Stimulated activated CD4-positive, alpha-beta T cell treated with anti-CD3 and anti-CD28 coated beads, TNF-alpha, amount 100 ng/mL, for 1 hour (primary cell): ENCODE results near the gene KANSL1.
"Not testable (repeated sequence)": the region's sequence is repeated elsewhere in the genome, so short reads cannot be mapped to it uniquely, and the experiment has no call there.

Source experiments
- DNase-seq, 3 donors: peaks; one replicate each; pipeline ENCODE4 v3.0.0-alpha.2; 2020; ENCODE audit warnings: low read depth in 3 of 3, low spot score in 1 of 3

The KANSL1 gene

DNA sequence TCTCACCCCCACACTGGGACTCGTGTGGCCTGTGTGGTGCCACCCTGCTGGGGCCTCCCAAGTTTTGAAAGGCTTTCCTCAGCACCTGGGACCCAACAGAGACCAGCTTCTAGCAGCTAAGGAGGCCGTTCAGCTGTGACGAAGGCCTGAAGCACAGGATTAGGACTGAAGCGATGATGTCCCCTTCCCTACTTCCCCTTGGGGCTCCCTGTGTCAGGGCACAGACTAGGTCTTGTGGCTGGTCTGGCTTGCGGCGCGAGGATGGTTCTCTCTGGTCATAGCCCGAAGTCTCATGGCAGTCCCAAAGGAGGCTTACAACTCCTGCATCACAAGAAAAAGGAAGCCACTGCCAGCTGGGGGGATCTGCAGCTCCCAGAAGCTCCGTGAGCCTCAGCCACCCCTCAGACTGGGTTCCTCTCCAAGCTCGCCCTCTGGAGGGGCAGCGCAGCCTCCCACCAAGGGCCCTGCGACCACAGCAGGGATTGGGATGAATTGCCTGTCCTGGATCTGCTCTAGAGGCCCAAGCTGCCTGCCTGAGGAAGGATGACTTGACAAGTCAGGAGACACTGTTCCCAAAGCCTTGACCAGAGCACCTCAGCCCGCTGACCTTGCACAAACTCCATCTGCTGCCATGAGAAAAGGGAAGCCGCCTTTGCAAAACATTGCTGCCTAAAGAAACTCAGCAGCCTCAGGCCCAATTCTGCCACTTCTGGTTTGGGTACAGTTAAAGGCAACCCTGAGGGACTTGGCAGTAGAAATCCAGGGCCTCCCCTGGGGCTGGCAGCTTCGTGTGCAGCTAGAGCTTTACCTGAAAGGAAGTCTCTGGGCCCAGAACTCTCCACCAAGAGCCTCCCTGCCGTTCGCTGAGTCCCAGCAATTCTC, 166.8 kb downstream of the KANSL1 start:
- DNase-seq: no peak

DNA sequence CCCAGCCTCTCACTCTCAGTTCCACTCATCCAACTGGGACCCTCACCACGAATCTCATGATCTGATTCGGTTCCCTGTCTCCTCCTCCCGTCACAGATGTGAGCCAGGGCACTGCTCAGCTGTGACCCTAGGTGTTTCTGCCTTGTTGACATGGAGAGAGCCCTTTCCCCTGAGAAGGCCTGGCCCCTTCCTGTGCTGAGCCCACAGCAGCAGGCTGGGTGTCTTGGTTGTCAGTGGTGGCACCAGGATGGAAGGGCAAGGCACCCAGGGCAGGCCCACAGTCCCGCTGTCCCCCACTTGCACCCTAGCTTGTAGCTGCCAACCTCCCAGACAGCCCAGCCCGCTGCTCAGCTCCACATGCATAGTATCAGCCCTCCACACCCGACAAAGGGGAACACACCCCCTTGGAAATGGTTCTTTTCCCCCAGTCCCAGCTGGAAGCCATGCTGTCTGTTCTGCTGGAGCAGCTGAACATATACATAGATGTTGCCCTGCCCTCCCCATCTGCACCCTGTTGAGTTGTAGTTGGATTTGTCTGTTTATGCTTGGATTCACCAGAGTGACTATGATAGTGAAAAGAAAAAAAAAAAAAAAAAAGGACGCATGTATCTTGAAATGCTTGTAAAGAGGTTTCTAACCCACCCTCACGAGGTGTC, 167.6 kb downstream of the KANSL1 start:
- DNase-seq: no peak

DNA sequence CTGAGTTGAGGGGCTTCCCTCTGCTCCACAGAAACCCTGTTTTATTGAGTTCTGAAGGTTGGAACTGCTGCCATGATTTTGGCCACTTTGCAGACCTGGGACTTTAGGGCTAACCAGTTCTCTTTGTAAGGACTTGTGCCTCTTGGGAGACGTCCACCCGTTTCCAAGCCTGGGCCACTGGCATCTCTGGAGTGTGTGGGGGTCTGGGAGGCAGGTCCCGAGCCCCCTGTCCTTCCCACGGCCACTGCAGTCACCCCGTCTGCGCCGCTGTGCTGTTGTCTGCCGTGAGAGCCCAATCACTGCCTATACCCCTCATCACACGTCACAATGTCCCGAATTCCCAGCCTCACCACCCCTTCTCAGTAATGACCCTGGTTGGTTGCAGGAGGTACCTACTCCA, 168.2 kb downstream of the KANSL1 start:
- no peak for DNase-seq

DNA sequence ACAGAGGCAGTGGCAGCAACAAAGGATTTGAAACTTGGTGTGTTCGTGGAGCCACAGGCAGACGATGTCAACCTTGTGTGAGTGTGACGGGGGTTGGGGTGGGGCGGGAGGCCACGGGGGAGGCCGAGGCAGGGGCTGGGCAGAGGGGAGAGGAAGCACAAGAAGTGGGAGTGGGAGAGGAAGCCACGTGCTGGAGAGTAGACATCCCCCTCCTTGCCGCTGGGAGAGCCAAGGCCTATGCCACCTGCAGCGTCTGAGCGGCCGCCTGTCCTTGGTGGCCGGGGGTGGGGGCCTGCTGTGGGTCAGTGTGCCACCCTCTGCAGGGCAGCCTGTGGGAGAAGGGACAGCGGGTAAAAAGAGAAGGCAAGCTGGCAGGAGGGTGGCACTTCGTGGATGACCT, 168.6 kb downstream of the KANSL1 start:
- DNase-seq: no peak

DNA sequence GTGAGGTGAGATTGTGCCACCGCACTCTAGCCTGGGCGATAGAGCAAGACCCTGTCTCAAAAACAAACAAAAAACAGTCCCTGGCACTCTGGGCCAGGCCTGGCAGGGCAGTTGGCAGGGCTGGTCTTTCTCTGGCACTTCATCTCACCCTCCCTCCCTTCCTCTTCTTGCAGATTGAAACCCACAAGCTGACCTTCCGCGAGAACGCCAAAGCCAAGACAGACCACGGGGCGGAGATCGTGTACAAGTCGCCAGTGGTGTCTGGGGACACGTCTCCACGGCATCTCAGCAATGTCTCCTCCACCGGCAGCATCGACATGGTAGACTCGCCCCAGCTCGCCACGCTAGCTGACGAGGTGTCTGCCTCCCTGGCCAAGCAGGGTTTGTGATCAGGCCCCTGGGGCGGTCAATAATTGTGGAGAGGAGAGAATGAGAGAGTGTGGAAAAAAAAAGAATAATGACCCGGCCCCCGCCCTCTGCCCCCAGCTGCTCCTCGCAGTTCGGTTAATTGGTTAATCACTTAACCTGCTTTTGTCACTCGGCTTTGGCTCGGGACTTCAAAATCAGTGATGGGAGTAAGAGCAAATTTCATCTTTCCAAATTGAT, 169.3 kb downstream of the KANSL1 start:
- no peak for DNase-seq

DNA sequence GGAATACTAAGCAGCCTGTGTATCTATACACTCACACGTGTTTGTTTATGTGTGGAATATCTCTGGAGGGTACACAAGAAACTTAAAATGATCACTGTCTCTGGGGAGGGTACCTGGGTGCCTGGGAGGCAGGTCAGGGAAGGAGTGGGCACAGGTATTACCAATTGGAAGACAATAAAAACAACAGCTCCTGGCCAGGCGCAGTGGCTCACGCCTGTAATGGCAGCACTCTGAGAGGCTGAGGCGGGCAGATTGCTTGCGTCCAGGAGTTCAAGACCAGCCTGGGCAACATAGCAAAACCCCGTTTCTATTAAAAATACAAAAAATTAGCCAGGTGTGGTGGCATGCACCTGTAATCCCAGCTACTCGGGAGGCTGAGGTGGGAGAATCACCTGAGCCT, 169.9 kb downstream of the KANSL1 start:
- DNase-seq: not testable (repeated sequence)

DNA sequence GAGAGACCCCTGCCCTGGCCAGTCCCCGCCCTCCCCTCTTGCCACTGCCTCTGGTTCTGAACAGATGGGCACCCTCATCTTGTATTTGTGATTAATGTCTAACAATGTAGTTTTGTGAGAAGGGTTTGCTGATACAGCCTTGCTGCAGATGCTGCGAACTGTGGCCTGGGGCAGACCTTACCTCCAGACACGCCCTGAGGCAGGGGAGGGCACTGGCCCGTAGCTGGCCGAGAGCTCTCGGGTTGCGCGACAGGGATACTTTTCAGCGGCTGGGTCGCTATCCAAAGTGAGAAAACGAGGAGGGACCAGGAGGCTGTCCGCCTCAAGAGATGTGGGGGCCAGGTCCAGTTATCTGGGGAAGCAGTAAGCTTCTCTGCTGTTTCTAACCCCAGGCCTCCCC, 172.2 kb downstream of the KANSL1 start:
- no peak for DNase-seq

DNA sequence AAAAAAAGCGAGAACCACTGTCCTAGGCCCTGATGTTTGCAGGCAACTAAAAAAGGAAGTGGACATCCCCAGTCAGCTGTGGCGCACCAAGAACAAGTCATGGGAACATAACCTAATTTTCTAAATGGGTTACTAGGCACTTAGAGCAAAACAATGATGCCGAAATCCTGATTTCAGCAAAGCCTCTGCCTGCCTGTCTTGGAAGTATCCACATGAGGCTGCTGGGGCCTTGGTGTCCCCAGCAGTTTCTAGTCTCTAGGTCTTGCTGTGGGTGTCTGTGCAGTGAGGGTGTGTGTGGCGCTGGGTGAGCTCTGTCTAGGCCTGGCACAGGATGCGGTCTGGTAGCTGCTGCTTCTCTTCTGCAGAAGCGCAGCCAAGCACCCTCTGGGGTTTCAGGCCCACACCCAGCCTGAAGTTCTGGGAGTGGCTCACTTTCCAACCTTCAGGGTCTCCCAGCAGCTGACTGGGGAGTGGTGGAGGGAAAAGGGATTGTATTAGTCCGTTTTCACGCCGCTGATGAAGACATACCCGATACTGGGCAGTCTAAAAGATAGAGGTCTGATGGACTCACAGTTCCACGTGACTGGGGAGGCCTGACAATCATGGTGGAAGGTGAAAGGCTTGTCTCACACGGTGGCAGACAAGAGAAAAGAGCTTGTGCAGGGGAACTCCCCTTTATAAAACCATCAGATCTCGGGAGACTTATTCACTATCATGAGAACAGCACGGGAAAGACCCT, 173.0 kb downstream of the KANSL1 start:
- DNase-seq: peak; percentile 7 to 37 (median 12)

DNA sequence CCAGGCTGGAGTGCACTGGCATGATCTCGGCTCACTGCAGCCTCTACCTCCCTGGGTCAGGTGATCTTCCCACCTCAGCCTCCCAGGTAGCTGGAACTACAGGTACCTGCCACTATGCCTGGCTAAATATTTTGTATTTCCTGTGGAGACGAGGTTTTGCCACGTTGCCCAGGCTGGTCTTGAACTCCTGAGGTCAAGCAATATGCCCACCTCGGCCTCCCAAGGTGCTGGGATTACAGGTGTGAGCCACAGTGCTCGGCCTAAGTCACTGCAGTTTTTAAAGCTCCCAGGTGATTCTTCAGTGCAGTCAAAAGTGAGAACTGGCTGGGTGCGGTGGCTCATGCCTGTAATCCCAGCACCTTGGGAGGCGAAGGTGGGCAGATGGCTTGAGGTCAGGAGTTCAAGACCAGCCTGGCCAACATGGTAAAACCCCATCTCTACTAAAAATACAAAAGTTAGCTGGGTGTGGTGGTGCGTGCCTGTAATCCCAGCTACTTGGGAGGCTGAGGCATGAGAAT, 173.8 kb downstream of the KANSL1 start:
- DNase-seq: not testable (repeated sequence)

DNA sequence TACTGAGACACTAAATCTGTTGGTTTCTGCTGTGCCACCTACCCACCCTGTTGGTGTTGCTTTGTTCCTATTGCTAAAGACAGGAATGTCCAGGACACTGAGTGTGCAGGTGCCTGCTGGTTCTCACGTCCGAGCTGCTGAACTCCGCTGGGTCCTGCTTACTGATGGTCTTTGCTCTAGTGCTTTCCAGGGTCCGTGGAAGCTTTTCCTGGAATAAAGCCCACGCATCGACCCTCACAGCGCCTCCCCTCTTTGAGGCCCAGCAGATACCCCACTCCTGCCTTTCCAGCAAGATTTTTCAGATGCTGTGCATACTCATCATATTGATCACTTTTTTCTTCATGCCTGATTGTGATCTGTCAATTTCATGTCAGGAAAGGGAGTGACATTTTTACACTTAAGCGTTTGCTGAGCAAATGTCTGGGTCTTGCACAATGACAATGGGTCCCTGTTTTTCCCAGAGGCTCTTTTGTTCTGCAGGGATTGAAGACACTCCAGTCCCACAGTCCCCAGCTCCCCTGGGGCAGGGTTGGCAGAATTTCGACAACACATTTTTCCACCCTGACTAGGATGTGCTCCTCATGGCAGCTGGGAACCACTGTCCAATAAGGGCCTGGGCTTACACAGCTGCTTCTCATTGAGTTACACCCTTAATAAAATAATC, 179.6 kb downstream of the KANSL1 start:
- no peak for DNase-seq

DNA sequence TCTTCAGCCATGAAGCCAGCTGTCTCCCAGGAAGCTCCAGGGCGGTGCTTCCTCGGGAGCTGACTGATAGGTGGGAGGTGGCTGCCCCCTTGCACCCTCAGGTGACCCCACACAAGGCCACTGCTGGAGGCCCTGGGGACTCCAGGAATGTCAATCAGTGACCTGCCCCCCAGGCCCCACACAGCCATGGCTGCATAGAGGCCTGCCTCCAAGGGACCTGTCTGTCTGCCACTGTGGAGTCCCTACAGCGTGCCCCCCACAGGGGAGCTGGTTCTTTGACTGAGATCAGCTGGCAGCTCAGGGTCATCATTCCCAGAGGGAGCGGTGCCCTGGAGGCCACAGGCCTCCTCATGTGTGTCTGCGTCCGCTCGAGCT, 180.1 kb downstream of the KANSL1 start:
- DNase-seq: no peak

DNA sequence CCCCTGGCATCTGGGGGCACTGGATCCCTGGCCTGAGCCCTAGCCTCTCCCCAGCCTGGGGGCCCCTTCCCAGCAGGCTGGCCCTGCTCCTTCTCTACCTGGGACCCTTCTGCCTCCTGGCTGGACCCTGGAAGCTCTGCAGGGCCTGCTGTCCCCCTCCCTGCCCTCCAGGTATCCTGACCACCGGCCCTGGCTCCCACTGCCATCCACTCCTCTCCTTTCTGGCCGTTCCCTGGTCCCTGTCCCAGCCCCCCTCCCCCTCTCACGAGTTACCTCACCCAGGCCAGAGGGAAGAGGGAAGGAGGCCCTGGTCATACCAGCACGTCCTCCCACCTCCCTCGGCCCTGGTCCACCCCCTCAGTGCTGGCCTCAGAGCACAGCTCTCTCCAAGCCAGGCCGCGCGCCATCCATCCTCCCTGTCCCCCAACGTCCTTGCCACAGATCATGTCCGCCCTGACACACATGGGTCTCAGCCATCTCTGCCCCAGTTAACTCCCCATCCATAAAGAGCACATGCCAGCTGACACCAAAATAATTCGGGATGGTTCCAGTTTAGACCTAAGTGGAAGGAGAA, 180.6 kb downstream of the KANSL1 start:
- DNase-seq: no peak

DNA sequence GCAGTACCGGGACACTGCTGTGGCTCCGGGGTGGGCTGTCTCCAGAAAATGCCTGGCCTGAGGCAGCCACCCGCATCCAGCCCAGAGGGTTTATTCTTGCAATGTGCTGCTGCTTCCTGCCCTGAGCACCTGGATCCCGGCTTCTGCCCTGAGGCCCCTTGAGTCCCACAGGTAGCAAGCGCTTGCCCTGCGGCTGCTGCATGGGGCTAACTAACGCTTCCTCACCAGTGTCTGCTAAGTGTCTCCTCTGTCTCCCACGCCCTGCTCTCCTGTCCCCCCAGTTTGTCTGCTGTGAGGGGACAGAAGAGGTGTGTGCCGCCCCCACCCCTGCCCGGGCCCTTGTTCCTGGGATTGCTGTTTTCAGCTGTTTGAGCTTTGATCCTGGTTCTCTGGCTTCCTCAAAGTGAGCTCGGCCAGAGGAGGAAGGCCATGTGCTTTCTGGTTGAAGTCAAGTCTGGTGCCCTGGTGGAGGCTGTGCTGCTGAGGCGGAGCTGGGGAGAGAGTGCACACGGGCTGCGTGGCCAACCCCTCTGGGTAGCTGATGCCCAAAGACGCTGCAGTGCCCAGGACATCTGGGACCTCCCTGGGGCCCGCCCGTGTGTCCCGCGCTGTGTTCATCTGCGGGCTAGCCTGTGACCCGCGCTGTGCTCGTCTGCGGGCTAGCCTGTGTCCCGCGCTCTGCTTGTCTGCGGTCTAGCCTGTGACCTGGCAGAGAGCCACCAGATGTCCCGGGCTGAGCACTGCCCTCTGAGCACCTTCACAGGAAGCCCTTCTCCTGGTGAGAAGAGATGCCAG, 181.3 kb downstream of the KANSL1 start:
- DNase-seq: no peak

DNA sequence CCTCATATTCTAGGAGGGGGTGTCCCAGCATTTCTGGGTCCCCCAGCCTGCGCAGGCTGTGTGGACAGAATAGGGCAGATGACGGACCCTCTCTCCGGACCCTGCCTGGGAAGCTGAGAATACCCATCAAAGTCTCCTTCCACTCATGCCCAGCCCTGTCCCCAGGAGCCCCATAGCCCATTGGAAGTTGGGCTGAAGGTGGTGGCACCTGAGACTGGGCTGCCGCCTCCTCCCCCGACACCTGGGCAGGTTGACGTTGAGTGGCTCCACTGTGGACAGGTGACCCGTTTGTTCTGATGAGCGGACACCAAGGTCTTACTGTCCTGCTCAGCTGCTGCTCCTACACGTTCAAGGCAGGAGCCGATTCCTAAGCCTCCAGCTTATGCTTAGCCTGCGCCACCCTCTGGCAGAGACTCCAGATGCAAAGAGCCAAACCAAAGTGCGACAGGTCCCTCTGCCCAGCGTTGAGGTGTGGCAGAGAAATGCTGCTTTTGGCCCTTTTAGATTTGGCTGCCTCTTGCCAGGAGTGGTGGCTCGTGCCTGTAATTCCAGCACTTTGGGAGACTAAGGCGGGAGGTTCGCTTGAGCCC, 182.5 kb downstream of the KANSL1 start:
- DNase-seq: no peak

DNA sequence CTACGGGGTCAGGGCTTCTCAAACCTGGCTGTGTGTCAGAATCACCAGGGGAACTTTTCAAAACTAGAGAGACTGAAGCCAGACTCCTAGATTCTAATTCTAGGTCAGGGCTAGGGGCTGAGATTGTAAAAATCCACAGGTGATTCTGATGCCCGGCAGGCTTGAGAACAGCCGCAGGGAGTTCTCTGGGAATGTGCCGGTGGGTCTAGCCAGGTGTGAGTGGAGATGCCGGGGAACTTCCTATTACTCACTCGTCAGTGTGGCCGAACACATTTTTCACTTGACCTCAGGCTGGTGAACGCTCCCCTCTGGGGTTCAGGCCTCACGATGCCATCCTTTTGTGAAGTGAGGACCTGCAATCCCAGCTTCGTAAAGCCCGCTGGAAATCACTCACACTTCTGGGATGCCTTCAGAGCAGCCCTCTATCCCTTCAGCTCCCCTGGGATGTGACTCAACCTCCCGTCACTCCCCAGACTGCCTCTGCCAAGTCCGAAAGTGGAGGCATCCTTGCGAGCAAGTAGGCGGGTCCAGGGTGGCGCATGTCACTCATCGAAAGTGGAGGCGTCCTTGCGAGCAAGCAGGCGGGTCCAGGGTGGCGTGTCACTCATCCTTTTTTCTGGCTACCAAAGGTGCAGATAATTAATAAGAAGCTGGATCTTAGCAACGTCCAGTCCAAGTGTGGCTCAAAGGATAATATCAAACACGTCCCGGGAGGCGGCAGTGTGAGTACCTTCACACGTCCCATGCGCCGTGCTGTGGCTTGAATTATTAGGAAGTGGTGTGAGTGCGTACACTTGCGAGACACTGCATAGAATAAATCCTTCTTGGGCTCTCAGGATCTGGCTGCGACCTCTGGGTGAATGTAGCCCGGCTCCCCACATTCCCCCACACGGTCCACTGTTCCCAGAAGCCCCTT, 183.3 kb downstream of the KANSL1 start:
- DNase-seq: no peak

DNA sequence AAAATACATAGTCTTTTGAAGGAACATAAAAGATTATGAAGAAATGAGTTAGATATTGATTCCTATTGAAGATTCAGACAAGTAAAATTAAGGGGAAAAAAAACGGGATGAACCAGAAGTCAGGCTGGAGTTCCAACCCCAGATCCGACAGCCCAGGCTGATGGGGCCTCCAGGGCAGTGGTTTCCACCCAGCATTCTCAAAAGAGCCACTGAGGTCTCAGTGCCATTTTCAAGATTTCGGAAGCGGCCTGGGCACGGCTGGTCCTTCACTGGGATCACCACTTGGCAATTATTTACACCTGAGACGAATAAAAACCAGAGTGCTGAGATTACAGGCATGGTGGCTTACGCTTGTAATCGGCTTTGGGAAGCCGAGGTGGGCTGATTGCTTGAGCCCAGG, 184.6 kb downstream of the KANSL1 start:
- DNase-seq: no peak

DNA sequence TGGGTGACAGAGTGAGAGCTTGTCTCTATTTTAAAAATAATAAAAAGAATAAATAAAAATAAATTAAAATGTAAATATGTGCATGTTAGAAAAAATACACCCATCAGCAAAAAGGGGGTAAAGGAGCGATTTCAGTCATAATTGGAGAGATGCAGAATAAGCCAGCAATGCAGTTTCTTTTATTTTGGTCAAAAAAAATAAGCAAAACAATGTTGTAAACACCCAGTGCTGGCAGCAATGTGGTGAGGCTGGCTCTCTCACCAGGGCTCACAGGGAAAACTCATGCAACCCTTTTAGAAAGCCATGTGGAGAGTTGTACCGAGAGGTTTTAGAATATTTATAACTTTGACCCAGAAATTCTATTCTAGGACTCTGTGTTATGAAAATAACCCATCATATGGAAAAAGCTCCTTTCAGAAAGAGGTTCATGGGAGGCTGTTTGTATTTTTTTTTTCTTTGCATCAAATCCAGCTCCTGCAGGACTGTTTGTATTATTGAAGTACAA, 185.7 kb downstream of the KANSL1 start:
- DNase-seq: no peak

DNA sequence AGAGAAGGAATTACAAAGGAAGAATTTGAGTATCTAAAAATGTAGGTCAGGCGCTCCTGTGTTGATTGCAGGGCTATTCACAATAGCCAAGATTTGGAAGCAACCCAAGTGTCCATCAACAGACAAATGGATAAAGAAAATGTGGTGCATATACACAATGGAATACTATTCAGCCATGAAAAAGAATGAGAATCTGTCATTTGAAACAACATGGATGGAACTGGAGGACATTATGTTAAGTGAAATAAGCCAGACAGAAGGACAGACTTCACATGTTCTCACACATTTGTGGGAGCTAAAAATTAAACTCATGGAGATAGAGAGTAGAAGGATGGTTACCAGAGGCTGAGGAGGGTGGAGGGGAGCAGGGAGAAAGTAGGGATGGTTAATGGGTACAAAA, 187.1 kb downstream of the KANSL1 start:
- not testable (repeated sequence) for DNase-seq
